Ascending aorta (tissue), 2 donors: ENCODE measurements around the gene STRADB. TPM values are rescaled to one million over a fixed set of nuclear protein-coding genes. Genes with fewer than 3 reads are reported as not detected.

ENCODE experiments used
- DNase-seq, 2 donors: peaks; one replicate each; pipeline ENCODE4 v3.0.0-alpha.2; 2019; ENCODE audit warnings: low spot score in 2 of 2
- H3K27ac ChIP-seq, 2 donors: fragments of 200-600 bp; sonication (generic); one replicate each; pipeline ENCODE4 v1.5.1; 2016 to 2017; ENCODE audit warnings: mild to moderate bottlenecking in 1 of 2
- H3K27me3 ChIP-seq: fragments of 200-600 bp; sonication (generic); one replicate; pipeline ENCODE4 v1.5.1; 2017
- H3K36me3 ChIP-seq, 2 donors: fragments of 200-600 bp; sonication (generic); one replicate each; pipeline ENCODE4 v1.5.1; 2016
- H3K4me1 ChIP-seq, 2 donors: fragments of 200-600 bp; sonication (generic); one replicate each; pipeline ENCODE4 v1.5.1; 2016 to 2017; ENCODE audit warnings: mild to moderate bottlenecking in 1 of 2
- H3K4me3 ChIP-seq, 2 donors: fragments of 200-600 bp; sonication (generic); one replicate each; pipeline ENCODE4 v1.5.1; 2016 to 2017; ENCODE audit warnings: mild to moderate bottlenecking in 1 of 2
- H3K9me3 ChIP-seq, 2 donors: fragments of 200-600 bp; sonication (generic); one replicate each; pipeline ENCODE4 v1.5.1; 2016
- CTCF ChIP-seq, 3 experiments: fragments of 200-600 bp in 2 of 3; fragments of 450-650 bp in 1 of 3; sonication (generic) in 2 of 3; IDR thresholded peaks; one replicate each; pipeline ENCODE4 v1.5.1; 2016 to 2019; ENCODE audit warnings: antibody characterized with exemption in 3 of 3, mild to moderate bottlenecking in 1 of 3, moderate library complexity in 1 of 3
- intact Hi-C: fragments of 100-400 bp; cut with DNase I; formaldehyde crosslinking; loops from one replicate; pipeline ENCODE4 v1.15.1; 2023
- total RNA-seq: library from RNA; depleted of rRNA; stranded (reverse); fragments of >200 nt; gene quantifications from one replicate; pipeline ENCODE4 v1.1.0, GENCODE V29; 2016

The STRADB gene
- total RNA-seq, 1 donor from 2014 or later = 22.8 TPM

DNA sequence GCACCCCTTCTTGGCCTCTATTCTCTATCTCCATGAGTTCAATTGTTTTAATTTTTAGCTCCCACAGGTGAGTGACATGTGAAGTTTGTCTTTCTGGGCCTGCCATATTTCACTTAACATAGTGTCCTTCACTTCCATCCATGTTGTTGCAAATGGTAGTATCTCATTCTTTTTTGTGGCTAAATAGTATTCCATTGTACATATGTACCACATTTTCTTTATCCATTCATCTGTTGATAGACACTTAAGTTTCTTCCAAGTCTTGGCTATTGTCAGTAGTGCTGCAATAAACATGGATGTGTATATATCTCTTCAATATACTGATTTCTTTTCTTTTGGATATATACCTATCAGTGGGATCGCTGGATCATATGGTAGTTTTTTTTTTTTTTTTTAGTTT lies 9.0 kb downstream of the STRADB start:
- intact Hi-C loops = no loop called here
- H3K27me3 ChIP-seq = no peaks in the 10 kb centered on the region
- H3K9me3 ChIP-seq = no peaks in the 10 kb centered on the region
- TF ChIP-seq CTCF (IDR thresholded peaks at IDR 0.05) = no peak
- no peak overlapping the region for H3K4me3 ChIP-seq
- no peak for DNase-seq
- H3K4me1 ChIP-seq = no peaks in the 10 kb centered on the region
- H3K27ac ChIP-seq = no peak overlapping the region
- H3K36me3 ChIP-seq = peaks cover 37 to 67% of the 10 kb centered on the region in 2 donors

DNA sequence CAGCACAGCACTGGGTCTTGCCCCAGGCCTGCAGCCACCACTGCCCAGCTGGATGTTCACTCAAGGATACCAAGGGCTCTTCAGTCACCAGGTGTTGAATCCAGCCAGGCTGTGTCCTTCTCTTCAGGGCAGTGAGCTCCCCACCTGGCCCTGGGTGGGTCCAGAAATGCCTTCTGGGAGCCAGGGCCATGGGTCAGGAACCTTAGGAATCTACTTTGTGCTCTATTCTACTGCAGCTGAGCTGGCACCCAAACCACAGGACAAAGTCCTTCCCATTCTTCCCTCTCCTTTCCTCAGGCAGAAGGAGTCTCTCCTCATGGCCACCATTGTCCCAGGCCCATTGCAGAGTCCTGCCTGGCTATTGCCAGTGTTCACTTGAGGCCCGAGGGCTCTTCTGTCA lies 13.0 kb downstream of the STRADB start:
- Histone ChIP-seq H3K27me3 (no peaks in the 10 kb centered on the region), H3K4me1 (no peaks in the 10 kb centered on the region), H3K36me3 (peaks cover 31 to 66% of the 10 kb centered on the region in 2 donors), H3K4me3 (no peak overlapping the region), H3K27ac (peak overlapping the region; percentile 4 to 55), H3K9me3 (no peaks in the 10 kb centered on the region)
- intact Hi-C loops = no loop called here
- no peak for DNase-seq
- TF ChIP-seq CTCF (IDR thresholded peaks at IDR 0.05) = no peak

DNA sequence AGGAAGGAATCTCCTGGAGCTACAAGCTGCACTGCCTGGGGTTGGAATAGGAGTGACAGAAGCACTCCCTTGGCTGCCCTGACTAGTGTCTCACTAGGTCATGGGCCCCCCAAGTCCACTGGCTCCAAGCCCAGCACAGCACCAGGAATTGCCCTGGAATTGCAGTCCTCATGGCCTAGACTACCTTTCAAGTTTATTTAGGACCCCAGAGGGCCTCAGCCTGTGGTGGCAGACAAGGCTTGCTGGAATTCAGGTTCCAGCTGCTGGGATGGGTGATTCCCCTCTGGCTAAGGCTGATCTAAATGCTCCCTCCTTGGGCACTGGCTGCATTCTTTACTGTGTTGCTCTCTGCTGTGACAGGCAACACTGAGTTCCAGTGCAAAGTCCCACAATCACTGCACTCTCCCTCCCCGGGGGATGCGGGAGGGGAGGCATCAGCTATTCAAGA lies 14.0 kb downstream of the STRADB start:
- H3K27ac ChIP-seq = peak overlapping the region; percentile 4 to 55
- H3K4me3 ChIP-seq = no peak overlapping the region
- H3K9me3 ChIP-seq = no peaks in the 10 kb centered on the region
- intact Hi-C loops = no loop called here
- no peaks in the 10 kb centered on the region for H3K27me3 ChIP-seq
- DNase-seq = no peak
- no peaks in the 10 kb centered on the region for H3K4me1 ChIP-seq
- TF ChIP-seq CTCF (IDR thresholded peaks at IDR 0.05) = no peak
- H3K36me3 ChIP-seq = peaks cover 26 to 67% of the 10 kb centered on the region in 2 donors

- H3K4me1 ChIP-seq = no peaks in the 10 kb centered on the region
- no peak overlapping the region for H3K4me3 ChIP-seq
- H3K27ac ChIP-seq = peak overlapping the region; percentile 4 to 55
- no peaks in the 10 kb centered on the region for H3K27me3 ChIP-seq
- peaks cover 26 to 67% of the 10 kb centered on the region in 2 donors for H3K36me3 ChIP-seq
- TF ChIP-seq CTCF (IDR thresholded peaks at IDR 0.05) = no peak
- intact Hi-C loops = no loop called here
- no peaks in the 10 kb centered on the region for H3K9me3 ChIP-seq
- no peak for DNase-seq
These were observed 14.6 kb downstream of the STRADB start for GRCh38 chr2:201466050-201466675.

GRCh38 chr2:201467666-201468065 lies 16.1 kb downstream of the STRADB start:
- intact Hi-C loops = no loop called here
- no peak for TF ChIP-seq CTCF (IDR thresholded peaks at IDR 0.05)
- Histone ChIP-seq H3K9me3 (no peaks in the 10 kb centered on the region), H3K4me1 (no peaks in the 10 kb centered on the region), H3K36me3 (peaks cover 27 to 68% of the 10 kb centered on the region in 2 donors), H3K27ac (no peak overlapping the region), H3K4me3 (no peak overlapping the region), H3K27me3 (no peaks in the 10 kb centered on the region)
- no peak for DNase-seq
